Measurements from ENCODE around the gene CUL4A.

CUL4A gene

DNA sequence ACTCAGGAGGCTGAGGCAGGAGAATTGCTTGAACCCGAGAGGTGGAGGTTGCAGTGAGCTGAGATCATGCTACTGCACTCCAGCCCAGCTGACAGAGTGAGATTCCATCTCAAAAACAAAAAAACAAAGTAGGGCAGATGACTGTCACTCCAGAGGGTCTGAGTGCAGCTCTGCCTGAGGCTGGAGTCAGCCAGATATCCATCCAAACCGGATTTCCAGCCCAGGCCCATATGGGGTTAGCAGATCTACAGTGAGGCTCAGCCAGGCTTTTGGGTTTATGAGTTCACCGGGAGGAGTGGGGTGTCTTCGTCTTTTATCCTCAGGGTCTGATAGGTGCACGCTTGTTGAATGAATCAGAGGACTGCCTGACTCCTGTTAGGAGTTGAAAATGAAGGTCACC lies 106.6 kb downstream of the CUL4A start:
- H3K4me2 ChIP-seq = no peak overlapping the region
- no peak overlapping the region for H3K27ac ChIP-seq
- peaks cover 77% of the 10 kb centered on the region for H4K20me1 ChIP-seq
- H3K4me3 ChIP-seq = no peak overlapping the region
- no peak for TF ChIP-seq Cebpa-rat (IDR thresholded peaks at IDR 0.05)
- no peak overlapping the region for H3K9ac ChIP-seq
- no peaks in the 10 kb centered on the region for H3K4me1 ChIP-seq
- H3K27me3 ChIP-seq = no peaks in the 10 kb centered on the region
- no peaks in the 10 kb centered on the region for H3K9me3 ChIP-seq
- peaks cover 91% of the 10 kb centered on the region for H3K36me3 ChIP-seq
